H1 (cell line): ENCODE data around the gene BACE2. TPM values are rescaled to one million over a fixed set of nuclear protein-coding genes. Genes with fewer than 3 reads are reported as not detected.

Experiments used
- CTCF ChIA-PET: fragments of 300-600 bp; sonication (Branson Sonifier 250); formaldehyde crosslinking; loops from one replicate; lab custom pipeline; 2021; ENCODE audit not compliant: partially characterized antibody; lab: Charles Lee
- POLR2A ChIA-PET: fragments of 300-600 bp; sonication (Branson Sonifier 250); formaldehyde crosslinking; loops from one replicate; lab custom pipeline; 2021; ENCODE audit warnings: inconsistent platforms; ENCODE audit not compliant: partially characterized antibody; lab: Charles Lee
- DNase-seq, 2 experiments: peaks; one replicate each; pipeline versions ENCODE4 v3.0.0 to v3.0.0-alpha.2; 2010 to 2022; ENCODE audit warnings: low spot score in 2 of 2, low read depth in 1 of 2, mixed read lengths in 1 of 2
- FAIRE-seq: peaks from 2 replicates; lab custom pipeline; 2011; peaks lifted over from hg19 to GRCh38; lab: Jason Lieb, UNC
- H2AFZ ChIP-seq: 2 replicates; pipeline ENCODE4 v1.8.1; 2012; ENCODE audit warnings: low read length, inconsistent platforms
- H2AK5ac ChIP-seq: 2 replicates; pipeline ENCODE4 v1.6.1; 2013; ENCODE audit warnings: low read depth, low read length
- H2BK120ac ChIP-seq: replicated peaks from 2 replicates; pipeline ENCODE3; 2013; ENCODE audit warnings: low read depth, low read length, inconsistent platforms
- H2BK12ac ChIP-seq: 2 replicates; pipeline ENCODE4 v1.6.1; 2013; ENCODE audit warnings: low read depth, low read length
- H2BK15ac ChIP-seq: 2 replicates; pipeline ENCODE4 v1.6.1; 2013; ENCODE audit warnings: low read length
- H2BK20ac ChIP-seq: 2 replicates; pipeline ENCODE4 v1.6.1; 2013; ENCODE audit warnings: low read length
- H2BK5ac ChIP-seq: 2 replicates; pipeline ENCODE4 v1.6.1; 2013; ENCODE audit warnings: low read depth, low read length
- H3K14ac ChIP-seq: 2 replicates; pipeline ENCODE4 v1.6.1; 2013; ENCODE audit warnings: inconsistent platforms; ENCODE audit not compliant: insufficient read length
- H3K18ac ChIP-seq: 2 replicates; pipeline ENCODE4 v1.6.1; 2013; ENCODE audit warnings: low read length; ENCODE audit errors: extremely low read depth
- H3K23ac ChIP-seq: 2 replicates; pipeline ENCODE4 v1.6.1; 2013; ENCODE audit warnings: inconsistent platforms; ENCODE audit not compliant: insufficient read length
- H3K23me2 ChIP-seq: 2 replicates; pipeline ENCODE4 v1.6.1; 2013; ENCODE audit warnings: low read depth, low read length
- H3K27ac ChIP-seq: 2 replicates; pipeline ENCODE4 v1.6.1; 2011; ENCODE audit warnings: low read depth, low read length, inconsistent platforms
- H3K27me3 ChIP-seq, 4 experiments: replicated peaks in 1 of 4; 1 replicate in 1 of 4; 2 replicates in 3 of 4; pipeline versions ENCODE4 v1.6.1 to v1.8.1; 2011 to 2013; ENCODE audit warnings: low read length in 3 of 4, mild to moderate bottlenecking in 3 of 4, inconsistent platforms in 2 of 4, mixed read lengths in 2 of 4, moderate library complexity in 1 of 4; ENCODE audit not compliant: control insufficient read depth in 3 of 4, insufficient read depth in 3 of 4; ENCODE audit errors: extremely low read depth in 1 of 4
- H3K36me3 ChIP-seq, 4 experiments: 2 replicates each; pipeline versions ENCODE4 v1.6.1 to v1.8.1; 2011 to 2013; ENCODE audit warnings: mild to moderate bottlenecking in 4 of 4, low read length in 3 of 4, moderate library complexity in 2 of 4, control low read depth in 1 of 4, inconsistent platforms in 1 of 4; ENCODE audit not compliant: insufficient read depth in 4 of 4, control insufficient read depth in 2 of 4
- H3K4ac ChIP-seq: replicated peaks from 2 replicates; pipeline ENCODE3; 2013; ENCODE audit warnings: low read length, low read depth, mixed read lengths, inconsistent platforms; ENCODE audit not compliant: insufficient read length
- H3K4me1 ChIP-seq, 4 experiments: replicated peaks in 1 of 4; 1 replicate in 1 of 4; 2 replicates in 3 of 4; pipeline versions ENCODE4 v1.6.1 to v1.8.1; 2011 to 2013; ENCODE audit warnings: low read length in 3 of 4, inconsistent platforms in 2 of 4, mixed read lengths in 1 of 4; ENCODE audit not compliant: insufficient read depth in 4 of 4, control insufficient read depth in 3 of 4
- H3K4me2 ChIP-seq, 2 experiments: 2 replicates each; pipeline versions ENCODE4 v1.6.1 to v1.8.1; 2011 to 2013; ENCODE audit warnings: low read depth in 2 of 2, low read length in 2 of 2, control low read depth in 1 of 2, inconsistent platforms in 1 of 2, mild to moderate bottlenecking in 1 of 2; ENCODE audit not compliant: insufficient read depth in 1 of 2
- H3K4me3 ChIP-seq, 4 experiments: fragments of 200-600, 300-600 bp in 1 of 4; sonication (generic), shearing (Covaris generic), sonication (Bioruptor Twin) in 1 of 4; 2 replicates each; pipeline versions ENCODE4 v1.5.1 to v1.8.1; 2011 to 2016; ENCODE audit warnings: low read length in 4 of 4, low read depth in 3 of 4, control low read depth in 2 of 4, inconsistent platforms in 2 of 4, mild to moderate bottlenecking in 2 of 4, mixed read lengths in 1 of 4, moderate library complexity in 1 of 4; ENCODE audit not compliant: insufficient read depth in 2 of 4; ENCODE audit errors: extremely low read depth in 1 of 4
- H3K56ac ChIP-seq: replicated peaks from 2 replicates; pipeline ENCODE3; 2013; ENCODE audit warnings: low read depth, mild to moderate bottlenecking, mixed read lengths, low read length, inconsistent platforms; ENCODE audit not compliant: insufficient read length
- H3K79me1 ChIP-seq: 2 replicates; pipeline ENCODE4 v1.6.1; 2013; ENCODE audit warnings: low read depth, low read length, control low read depth
- H3K79me2 ChIP-seq, 2 experiments: 2 replicates each; pipeline versions ENCODE4 v1.6.1 to v1.8.1; 2012 to 2013; ENCODE audit warnings: low read length in 2 of 2, mild to moderate bottlenecking in 2 of 2, inconsistent platforms in 1 of 2; ENCODE audit not compliant: insufficient read depth in 2 of 2, control insufficient read depth in 1 of 2
- H3K9ac ChIP-seq, 4 experiments: replicated peaks in 1 of 4; 1 replicate in 1 of 4; 2 replicates in 3 of 4; pipeline versions ENCODE4 v1.6.1 to v1.8.1; 2011 to 2013; ENCODE audit warnings: low read depth in 3 of 4, low read length in 3 of 4, control low read depth in 2 of 4, mild to moderate bottlenecking in 2 of 4, moderate library complexity in 2 of 4, inconsistent platforms in 1 of 4; ENCODE audit errors: extremely low read depth in 1 of 4
- H3K9me3 ChIP-seq, 2 experiments: 2 replicates each; pipeline versions ENCODE4 v1.6.1 to v1.8.1; 2012 to 2013; ENCODE audit warnings: mild to moderate bottlenecking in 2 of 2, moderate library complexity in 2 of 2, control low read depth in 1 of 2, inconsistent platforms in 1 of 2, low read depth in 1 of 2, low read length in 1 of 2, mixed read lengths in 1 of 2; ENCODE audit not compliant: insufficient read depth in 2 of 2
- H4K20me1 ChIP-seq, 2 experiments: replicated peaks in 1 of 2; 2 replicates each; pipeline versions ENCODE3 to v1.8.1; 2011 to 2013; ENCODE audit warnings: inconsistent platforms in 2 of 2, low read length in 2 of 2, mild to moderate bottlenecking in 1 of 2; ENCODE audit not compliant: insufficient read depth in 2 of 2, control insufficient read depth in 1 of 2
- H4K5ac ChIP-seq: 2 replicates; pipeline ENCODE4 v1.6.1; 2013; ENCODE audit warnings: low read length, low read depth, mixed read lengths, inconsistent platforms; ENCODE audit not compliant: insufficient read length
- H4K8ac ChIP-seq: 2 replicates; pipeline ENCODE4 v1.8.0; 2013; ENCODE audit warnings: mild to moderate bottlenecking, moderate library complexity, low read length, inconsistent platforms; ENCODE audit not compliant: insufficient read depth; ENCODE audit errors: extremely low read depth
- H4K91ac ChIP-seq: replicated peaks from 2 replicates; pipeline ENCODE3; 2013; ENCODE audit warnings: low read length, mixed read lengths, inconsistent platforms; ENCODE audit not compliant: insufficient read length
- BACH1 ChIP-seq: IDR thresholded peaks from 2 replicates; pipeline ENCODE4 v1.6.1; 2012; ENCODE audit warnings: low read length, improper control_type of control experiment
- CEBPB ChIP-seq: IDR thresholded peaks from 2 replicates; pipeline ENCODE4 v1.6.1; 2012; ENCODE audit warnings: low read depth, low read length
- CREB1 ChIP-seq: IDR thresholded peaks from 2 replicates; pipeline ENCODE4 v1.6.1; 2012; ENCODE audit warnings: inconsistent platforms
- MAFK ChIP-seq: IDR thresholded peaks from 2 replicates; pipeline ENCODE4 v1.6.1; 2012; ENCODE audit warnings: low read depth, mild to moderate bottlenecking, improper control_type of control experiment, low read length
- NRF1 ChIP-seq: IDR thresholded peaks from 2 replicates; pipeline ENCODE4 v1.6.1; 2011; ENCODE audit warnings: mild to moderate bottlenecking, low read depth, low read length, improper control_type of control experiment
- RAD21 ChIP-seq, 2 experiments: IDR thresholded peaks in 1 of 2; conservative IDR thresholded peaks in 1 of 2; 2 replicates each; pipeline ENCODE4 v1.6.1; 2011; ENCODE audit warnings: low read depth in 2 of 2, low read length in 2 of 2, improper control_type of control experiment in 1 of 2, inconsistent platforms in 1 of 2, mild to moderate bottlenecking in 1 of 2, moderate library complexity in 1 of 2
- RBBP5 ChIP-seq: IDR thresholded peaks from 2 replicates; pipeline ENCODE4 v1.7.1; 2012; ENCODE audit warnings: low read depth, mild to moderate bottlenecking, inconsistent platforms, low read length, moderate library complexity, borderline replicate concordance
- RFX5 ChIP-seq: IDR thresholded peaks from 2 replicates; pipeline ENCODE4 v1.6.1; 2011; ENCODE audit warnings: low read depth, low read length, improper control_type of control experiment, borderline replicate concordance
- WGBS, 2 experiments: shearing (Covaris generic) in 1 of 2; methylation state at CpG; one replicate each; pipeline versions ENCODE4 v1.1.6 to v1.1.7; 2013 to 2015; ENCODE audit warnings: low lambda C conversion rate in 2 of 2, mixed read lengths in 2 of 2, inconsistent platforms in 1 of 2, low coverage in 1 of 2, missing lambda C conversion rate in 1 of 2; ENCODE audit not compliant: insufficient replicate concordance in 2 of 2, insufficient coverage in 1 of 2, insufficient read length in 1 of 2; ENCODE audit errors: extremely low coverage in 1 of 2, missing lambda C conversion rate in 1 of 2; 5-methylcytosine and 5-hydroxymethylcytosine counted together
- polyA plus RNA-seq, 7 experiments: library from polyadenylated mRNA; depleted of rRNA in 3 of 7; stranded (reverse) in 5 of 7; unstranded in 2 of 7; fragments of >200 nt in 5 of 7; fragments of 200-250 nt in 2 of 7; gene quantifications; 1 replicate in 5 of 7; 2 replicates in 1 of 7; 4 replicates in 1 of 7; pipeline versions ENCODE4 v1.2.1 to v1.2.3, GENCODE V29; 2011 to 2013; ENCODE audit warnings: missing spikeins in 2 of 7, mixed read lengths in 2 of 7
- total RNA-seq: library from RNA; stranded (reverse); fragmentation: NEBNext Ultra II Directional; extraction: Animal tissue kit (Norgen Biotek cat#: 25700); gene quantifications from 2 replicates; pipeline ENCODE4 v1.2.1, GENCODE V29; 2021

The BACE2 gene
- total and polyA plus RNA-seq, 2 of the 8 experiments (the other 6 are each of a cell fraction or from before 2014, with no cell fraction given) = 8.1 to 10.9 TPM

DNA sequence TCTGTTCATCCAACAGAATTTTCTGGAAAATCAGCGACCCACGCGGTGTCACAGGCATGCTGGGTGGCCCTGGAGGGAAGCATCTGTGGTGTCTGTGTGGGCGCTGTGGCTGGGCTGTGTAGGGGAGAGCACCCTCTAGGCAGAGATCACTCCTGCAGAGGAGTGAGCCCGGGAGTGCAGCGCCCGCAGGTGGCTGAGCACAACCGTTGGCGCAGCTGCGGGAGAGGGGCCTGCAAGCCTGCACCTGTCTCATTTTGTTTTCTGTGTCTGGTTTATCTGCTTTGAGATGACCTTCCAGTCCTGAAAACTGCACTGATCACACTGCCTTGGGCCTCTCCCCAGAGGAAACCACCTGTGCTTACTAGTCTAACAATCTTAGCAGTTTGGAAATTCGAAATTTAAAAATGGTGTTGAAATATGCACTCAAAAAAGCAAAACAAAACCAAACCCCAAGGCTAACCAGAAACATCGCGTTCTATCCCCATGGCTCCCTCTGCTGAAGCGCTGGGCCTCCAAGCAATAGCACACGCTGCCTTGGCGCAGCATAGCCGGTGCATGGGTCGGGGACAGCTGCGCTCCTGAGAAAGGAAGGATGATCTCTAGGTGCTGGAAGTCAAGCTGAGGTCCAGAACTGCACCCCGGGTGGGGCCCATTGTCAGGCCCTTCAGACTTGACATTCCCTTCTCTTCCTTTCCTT, 153.4 kb downstream of the BACE2 start:
- 92% methylated on average over 20 of the region's 20 CpGs; no CpG with 5 or more reads in 1 of the 2 experiments for WGBS, 2 experiments

More for the DNA sequence above, 153.4 kb downstream of the BACE2 start:
- no peak for TF ChIP-seq CEBPB
- no peak for TF ChIP-seq NRF1
- TF ChIP-seq BACH1 = no peak
- no peak for TF ChIP-seq CREB1
- no peak for TF ChIP-seq RBBP5
- TF ChIP-seq MAFK = no peak
- TF ChIP-seq RAD21 (IDR thresholded peaks at IDR 0.05 in 1 of 2, conservative IDR thresholded peaks at IDR 0.05 in 1 of 2; ENCODE audit: low read depth in 2 of 2, low read length in 2 of 2) = no peak
- no peak for TF ChIP-seq RFX5
- Histone ChIP-seq H3K36me3 (no peaks in the 10 kb centered on the region), H3K27me3 (peaks cover 0 to 7% (median under 1%) of the 10 kb centered on the region in 4 experiments; a peak in 3 of 7 replicates), H3K4me3 (no peak overlapping the region), H3K56ac (no peak overlapping the region), H4K20me1 (no peaks in the 10 kb centered on the region), H2BK5ac (no peak overlapping the region), H3K79me1 (no peaks in the 10 kb centered on the region), H3K4me2 (no peak overlapping the region), H4K8ac (peak overlapping the region; percentile 29; the same call in 1 of the 2 replicates), H3K9ac (no peak overlapping the region), H3K23ac (no peak overlapping the region), H2BK15ac (no peak overlapping the region), H3K9me3 (no peaks in the 10 kb centered on the region), H3K14ac (no peak overlapping the region), H2BK120ac (no peak overlapping the region), H3K79me2 (no peaks in the 10 kb centered on the region), H3K4me1 (peaks cover 0 to 8% (median 1%) of the 10 kb centered on the region in 4 experiments; a peak in 5 of 7 replicates), H2BK12ac (no peak overlapping the region), H2AFZ (no peak overlapping the region), H4K5ac (no peak overlapping the region), H3K4ac (no peak overlapping the region), H4K91ac (no peak overlapping the region), H3K23me2 (peaks cover 7% of the 10 kb centered on the region; the same call in 1 of the 2 replicates), H2AK5ac (no peak overlapping the region), H3K18ac (no peak overlapping the region), H3K27ac (no peak overlapping the region), H2BK20ac (no peak overlapping the region)
- DNase-seq (no peak), FAIRE-seq (no peak)
- POLR2A ChIA-PET = no interaction called here
- CTCF ChIA-PET = interaction anchor here (1.2 to 3.8 kb wide), 2 partner anchors 38 to 103 kb away, joined by 4 to 23 read pairs; no protein-coding TSS in a partner anchor
